PC-9 (cell line): Measurements from ENCODE around the gene ARHGDIA.

Experiments
- EZH2 ChIP-seq: fragments of 200-600 bp; sonication (generic); IDR thresholded peaks from 2 replicates; pipeline ENCODE4 v1.8.0; 2017; ENCODE audit warnings: antibody characterized with exemption, low read depth
- TF ChIP-seq, protein P1 (sequence below): fragments of 200-600 bp; sonication (generic); conservative IDR thresholded peaks from 2 replicates; pipeline ENCODE4 v1.6.1; 2017; ENCODE audit warnings: mixed run types, antibody characterized with exemption, mild to moderate bottlenecking, moderate library complexity

DNA sequence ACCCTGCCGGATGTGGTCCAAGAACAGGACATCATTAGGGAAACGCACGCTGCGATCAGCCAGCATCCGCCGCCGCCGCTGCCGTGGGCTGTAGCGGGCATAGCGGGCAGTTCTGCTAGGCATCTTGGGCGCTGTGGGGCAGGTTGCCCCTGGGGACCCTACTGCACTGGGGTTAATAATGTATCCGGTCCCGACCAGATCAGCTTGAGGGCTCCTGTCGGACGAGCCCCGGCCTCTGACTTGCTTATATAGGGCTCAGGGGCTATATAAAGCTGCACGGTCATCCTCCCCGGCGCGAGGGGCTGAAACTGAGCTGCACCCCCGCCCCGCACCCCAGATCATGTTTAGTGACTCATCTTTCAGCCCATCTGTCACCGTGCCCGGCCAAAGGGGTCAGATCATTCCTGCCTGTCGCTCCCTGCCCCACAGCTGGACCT, 36.3 kb downstream of the ARHGDIA start, which contains the start of gene PPP1R27:
- TF ChIP-seq, protein P1, sequence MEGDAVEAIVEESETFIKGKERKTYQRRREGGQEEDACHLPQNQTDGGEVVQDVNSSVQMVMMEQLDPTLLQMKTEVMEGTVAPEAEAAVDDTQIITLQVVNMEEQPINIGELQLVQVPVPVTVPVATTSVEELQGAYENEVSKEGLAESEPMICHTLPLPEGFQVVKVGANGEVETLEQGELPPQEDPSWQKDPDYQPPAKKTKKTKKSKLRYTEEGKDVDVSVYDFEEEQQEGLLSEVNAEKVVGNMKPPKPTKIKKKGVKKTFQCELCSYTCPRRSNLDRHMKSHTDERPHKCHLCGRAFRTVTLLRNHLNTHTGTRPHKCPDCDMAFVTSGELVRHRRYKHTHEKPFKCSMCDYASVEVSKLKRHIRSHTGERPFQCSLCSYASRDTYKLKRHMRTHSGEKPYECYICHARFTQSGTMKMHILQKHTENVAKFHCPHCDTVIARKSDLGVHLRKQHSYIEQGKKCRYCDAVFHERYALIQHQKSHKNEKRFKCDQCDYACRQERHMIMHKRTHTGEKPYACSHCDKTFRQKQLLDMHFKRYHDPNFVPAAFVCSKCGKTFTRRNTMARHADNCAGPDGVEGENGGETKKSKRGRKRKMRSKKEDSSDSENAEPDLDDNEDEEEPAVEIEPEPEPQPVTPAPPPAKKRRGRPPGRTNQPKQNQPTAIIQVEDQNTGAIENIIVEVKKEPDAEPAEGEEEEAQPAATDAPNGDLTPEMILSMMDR: no peak
- no peak for TF ChIP-seq EZH2
